NB4 (cell line): Measurements from ENCODE around the gene CELSR1.
"Not testable (repeated sequence)": the region's sequence is repeated elsewhere in the genome, so short reads cannot be mapped to it uniquely, and the experiment has no call there.

Experiments used
- DNase-seq: peaks from one replicate; pipeline ENCODE4 v3.0.0; 2010; ENCODE audit warnings: low read depth
- H3K4me3 ChIP-seq: one replicate; pipeline ENCODE4 v1.5.1; 2011; ENCODE audit warnings: mild to moderate bottlenecking, low read depth, low read length, moderate library complexity
- MYC ChIP-seq: IDR thresholded peaks from 2 replicates; pipeline ENCODE4 v1.6.1; 2011; ENCODE audit warnings: low read depth, low read length
- POLR2A ChIP-seq: IDR thresholded peaks from 2 replicates; pipeline ENCODE4 v1.6.1; 2011; ENCODE audit warnings: mild to moderate bottlenecking; ENCODE audit not compliant: insufficient read length; ENCODE audit errors: extremely low read depth
- TF ChIP-seq, protein P1 (sequence below): IDR thresholded peaks from 2 replicates; pipeline ENCODE4 v1.6.1; 2011; ENCODE audit warnings: low read depth, low read length
- TF ChIP-seq, protein P2 (sequence below): IDR thresholded peaks from one replicate; pipeline ENCODE4 v1.5.1; 2012; ENCODE audit warnings: low read depth, low read length

Gene CELSR1

DNA sequence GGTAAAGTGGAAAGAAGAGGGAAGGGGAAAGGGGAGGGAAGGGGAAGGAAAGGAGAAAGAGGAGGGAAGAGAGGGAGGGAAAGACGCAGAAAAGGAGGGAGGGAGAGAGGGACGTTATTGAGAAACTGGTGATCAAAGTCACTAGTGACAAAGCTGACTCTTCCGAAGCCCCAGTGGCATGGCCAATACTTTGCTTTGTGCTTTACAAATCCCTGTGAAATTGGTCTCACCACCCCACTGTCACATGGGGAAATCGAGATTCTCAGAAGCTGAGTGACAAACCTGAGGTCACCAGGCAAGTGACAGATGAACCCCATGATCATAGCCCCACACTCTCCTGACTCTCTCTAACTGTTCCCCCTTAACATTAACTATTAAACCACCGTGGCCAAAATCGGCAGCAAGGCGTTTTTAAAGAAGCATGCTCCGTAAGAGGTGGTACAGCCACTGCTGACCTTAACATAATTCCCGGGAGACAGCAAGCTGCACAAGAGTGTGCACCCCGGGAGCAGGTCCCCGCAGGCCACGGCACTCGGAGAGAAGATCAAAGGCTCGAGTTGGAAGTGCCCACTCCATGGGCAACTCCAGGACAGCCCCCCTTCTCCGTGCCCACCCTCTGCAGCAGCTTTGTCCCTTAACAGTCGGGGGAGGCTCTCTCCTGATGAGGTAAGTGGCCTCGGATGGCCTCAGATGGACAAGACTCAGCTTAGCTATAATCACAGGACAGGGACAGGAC is 34.8 kb downstream of the CELSR1 start:
- DNase-seq, result no peak
- TF ChIP-seq, protein P1, sequence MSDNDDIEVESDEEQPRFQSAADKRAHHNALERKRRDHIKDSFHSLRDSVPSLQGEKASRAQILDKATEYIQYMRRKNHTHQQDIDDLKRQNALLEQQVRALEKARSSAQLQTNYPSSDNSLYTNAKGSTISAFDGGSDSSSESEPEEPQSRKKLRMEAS, result no peak
- no peak overlapping the region for H3K4me3 ChIP-seq

- peak; percentile 51 for DNase-seq
- TF ChIP-seq, protein P1, result no peak
- no peak for TF ChIP-seq POLR2A
- TF ChIP-seq, protein P2, sequence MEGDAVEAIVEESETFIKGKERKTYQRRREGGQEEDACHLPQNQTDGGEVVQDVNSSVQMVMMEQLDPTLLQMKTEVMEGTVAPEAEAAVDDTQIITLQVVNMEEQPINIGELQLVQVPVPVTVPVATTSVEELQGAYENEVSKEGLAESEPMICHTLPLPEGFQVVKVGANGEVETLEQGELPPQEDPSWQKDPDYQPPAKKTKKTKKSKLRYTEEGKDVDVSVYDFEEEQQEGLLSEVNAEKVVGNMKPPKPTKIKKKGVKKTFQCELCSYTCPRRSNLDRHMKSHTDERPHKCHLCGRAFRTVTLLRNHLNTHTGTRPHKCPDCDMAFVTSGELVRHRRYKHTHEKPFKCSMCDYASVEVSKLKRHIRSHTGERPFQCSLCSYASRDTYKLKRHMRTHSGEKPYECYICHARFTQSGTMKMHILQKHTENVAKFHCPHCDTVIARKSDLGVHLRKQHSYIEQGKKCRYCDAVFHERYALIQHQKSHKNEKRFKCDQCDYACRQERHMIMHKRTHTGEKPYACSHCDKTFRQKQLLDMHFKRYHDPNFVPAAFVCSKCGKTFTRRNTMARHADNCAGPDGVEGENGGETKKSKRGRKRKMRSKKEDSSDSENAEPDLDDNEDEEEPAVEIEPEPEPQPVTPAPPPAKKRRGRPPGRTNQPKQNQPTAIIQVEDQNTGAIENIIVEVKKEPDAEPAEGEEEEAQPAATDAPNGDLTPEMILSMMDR, result no peak
- TF ChIP-seq MYC, result no peak
- H3K4me3 ChIP-seq, result no peak overlapping the region
These were observed 35.7 kb downstream of the CELSR1 start for GRCh38 chr22:46501701-46502100.

- DNase-seq, H3K4me3 ChIP-seq: not testable (repeated sequence)
These were observed 36.2 kb downstream of the CELSR1 start for GRCh38 chr22:46501265-46501664.

GRCh38 chr22:46500201-46500600 is 37.2 kb downstream of the CELSR1 start:
- no peak overlapping the region for H3K4me3 ChIP-seq
- no peak for DNase-seq
- no peak for TF ChIP-seq POLR2A
- no peak for TF ChIP-seq MYC
- TF ChIP-seq, protein P2, result no peak
- TF ChIP-seq, protein P1, result no peak

DNA sequence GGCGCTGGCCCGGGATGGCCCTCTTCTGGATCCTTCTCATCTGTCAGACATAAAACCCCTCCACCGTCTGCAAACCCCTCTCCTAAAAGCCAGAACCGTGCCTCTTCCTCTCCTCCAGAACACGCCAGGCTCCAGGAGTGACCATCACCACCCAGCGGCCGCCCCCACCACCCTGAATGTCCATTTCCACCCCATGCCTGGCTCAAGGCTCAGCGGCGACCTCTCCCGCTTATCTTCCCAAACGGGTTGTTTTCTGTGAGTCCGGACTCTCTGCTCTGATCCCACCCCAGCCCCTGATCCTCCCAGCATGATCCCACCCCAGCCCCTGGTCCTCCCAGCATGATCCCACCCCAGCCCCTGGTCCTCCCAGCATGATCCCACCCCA is 37.6 kb downstream of the CELSR1 start:
- no peak for TF ChIP-seq POLR2A
- TF ChIP-seq, protein P2, result no peak
- TF ChIP-seq MYC, result no peak
- TF ChIP-seq, protein P1, result no peak
- H3K4me3 ChIP-seq, result no peak overlapping the region
- no peak for DNase-seq

GRCh38 chr22:46491946-46492345 is 45.5 kb downstream of the CELSR1 start:
- DNase-seq, result no peak
- no peak overlapping the region for H3K4me3 ChIP-seq
- TF ChIP-seq POLR2A (no peak), MYC (no peak)
- TF ChIP-seq, protein P1, result no peak
- TF ChIP-seq, protein P2, result no peak

DNA sequence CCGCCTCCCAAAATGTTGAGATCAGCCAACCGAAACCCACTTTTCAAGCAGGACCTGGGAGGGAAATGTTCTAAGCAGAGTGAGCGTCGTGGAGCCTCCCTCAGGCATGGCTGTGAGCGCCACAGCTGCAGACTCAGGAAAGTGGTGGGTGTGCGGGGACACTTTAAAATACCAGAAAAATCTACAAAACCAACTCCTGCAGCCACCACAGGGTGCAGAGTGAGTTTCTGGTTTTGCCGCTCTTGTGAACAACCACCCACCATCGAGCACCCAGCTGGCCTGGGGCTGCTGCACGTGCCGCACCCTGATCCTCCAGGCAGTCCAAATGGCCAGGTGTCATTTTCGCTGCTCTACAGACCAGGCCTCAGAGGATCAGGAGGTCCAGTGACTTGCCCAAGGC is 46.9 kb downstream of the CELSR1 start:
- DNase-seq, result no peak
- H3K4me3 ChIP-seq, result no peak overlapping the region
- TF ChIP-seq, protein P2, result no peak
- no peak for TF ChIP-seq MYC
- TF ChIP-seq POLR2A, result no peak
- TF ChIP-seq, protein P1, result no peak
